Parathyroid adenoma (tissue), 2 donors: ENCODE data around the gene LGI4.

Source experiments
- H2AFZ ChIP-seq: fragments of 300-600 bp; sonication (generic); one replicate; pipeline ENCODE4 v1.7.0; 2017; ENCODE audit warnings: antibody characterized with exemption, mild to moderate bottlenecking
- H3K27ac ChIP-seq: fragments of 300-600 bp; sonication (generic); one replicate; pipeline ENCODE4 v1.7.0; 2017
- H3K27me3 ChIP-seq: fragments of 300-600 bp; sonication (generic); one replicate; pipeline ENCODE4 v1.7.0; 2017; ENCODE audit warnings: low read length; ENCODE audit not compliant: control insufficient read depth, insufficient read depth
- H3K36me3 ChIP-seq: fragments of 300-600 bp; sonication (generic); one replicate; pipeline ENCODE4 v1.7.0; 2017; ENCODE audit warnings: low read length; ENCODE audit not compliant: control insufficient read depth, insufficient read depth
- H3K4me1 ChIP-seq: fragments of 300-600 bp; sonication (generic); one replicate; pipeline ENCODE4 v1.7.0; 2017; ENCODE audit warnings: control low read depth
- H3K4me2 ChIP-seq: fragments of 300-600 bp; sonication (generic); one replicate; pipeline ENCODE4 v1.7.0; 2017; ENCODE audit warnings: low read length
- H3K4me3 ChIP-seq: fragments of 300-600 bp; sonication (generic); one replicate; pipeline ENCODE4 v1.7.0; 2017; ENCODE audit warnings: low read depth, low read length
- H3K79me2 ChIP-seq: fragments of 300-600 bp; sonication (generic); one replicate; pipeline ENCODE4 v1.7.0; 2017; ENCODE audit warnings: control low read depth
- H3K9ac ChIP-seq: fragments of 300-600 bp; sonication (generic); one replicate; pipeline ENCODE4 v1.7.0; 2017; ENCODE audit warnings: mild to moderate bottlenecking
- H3K9me3 ChIP-seq: fragments of 300-600 bp; sonication (generic); one replicate; pipeline ENCODE4 v1.7.0; 2017; ENCODE audit warnings: low read length; ENCODE audit not compliant: control insufficient read depth
- TF ChIP-seq, protein P1 (sequence below): fragments of 300-600 bp; sonication (generic); IDR thresholded peaks from one replicate; pipeline ENCODE4 v1.7.0; 2017; ENCODE audit warnings: antibody characterized with exemption, mild to moderate bottlenecking
- donor health status: primary hyperparathyroidism.

The LGI4 gene

DNA sequence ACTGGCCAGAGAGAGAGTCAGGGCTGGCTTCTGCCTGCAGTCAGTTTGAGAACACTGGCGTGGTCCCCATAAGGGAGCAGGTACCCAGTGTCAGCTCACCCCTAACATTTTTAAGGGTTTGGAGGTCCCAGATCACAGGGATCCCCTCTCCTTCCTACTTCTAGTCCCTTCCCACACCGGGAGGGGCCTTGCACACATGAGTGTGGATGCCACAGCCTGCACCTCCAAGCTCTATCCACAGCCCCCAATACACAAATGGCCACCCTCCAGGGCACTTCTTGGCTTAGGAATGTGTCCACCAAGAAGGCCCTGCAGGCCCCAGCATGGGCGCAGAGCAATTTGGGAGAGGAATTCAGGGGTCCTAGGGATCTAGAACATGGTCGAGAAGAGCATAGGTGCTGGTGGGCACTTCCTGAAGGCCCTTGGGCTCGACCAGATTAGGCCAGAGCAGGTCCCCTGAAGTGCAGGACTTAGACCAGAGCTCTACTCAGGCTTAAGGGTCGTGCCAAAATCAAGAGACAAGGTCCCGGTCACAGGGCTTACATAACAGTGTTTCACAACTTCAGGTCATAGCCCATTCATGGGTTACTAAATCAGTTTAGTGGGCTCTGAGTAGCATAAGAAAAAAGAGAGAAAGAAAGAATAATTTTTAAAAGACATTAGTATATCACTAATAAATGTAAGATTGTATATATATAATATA lies 35.7 kb upstream of the LGI4 start:
- no peaks in the 10 kb centered on the region for H3K27me3 ChIP-seq
- no peaks in the 10 kb centered on the region for H3K36me3 ChIP-seq
- H2AFZ ChIP-seq = no peak overlapping the region
- H3K27ac ChIP-seq = no peak overlapping the region
- no peaks in the 10 kb centered on the region for H3K79me2 ChIP-seq
- H3K9me3 ChIP-seq = no peaks in the 10 kb centered on the region
- H3K4me1 ChIP-seq = no peaks in the 10 kb centered on the region
- no peak overlapping the region for H3K4me3 ChIP-seq
- no peak overlapping the region for H3K4me2 ChIP-seq
- TF ChIP-seq, protein P1, sequence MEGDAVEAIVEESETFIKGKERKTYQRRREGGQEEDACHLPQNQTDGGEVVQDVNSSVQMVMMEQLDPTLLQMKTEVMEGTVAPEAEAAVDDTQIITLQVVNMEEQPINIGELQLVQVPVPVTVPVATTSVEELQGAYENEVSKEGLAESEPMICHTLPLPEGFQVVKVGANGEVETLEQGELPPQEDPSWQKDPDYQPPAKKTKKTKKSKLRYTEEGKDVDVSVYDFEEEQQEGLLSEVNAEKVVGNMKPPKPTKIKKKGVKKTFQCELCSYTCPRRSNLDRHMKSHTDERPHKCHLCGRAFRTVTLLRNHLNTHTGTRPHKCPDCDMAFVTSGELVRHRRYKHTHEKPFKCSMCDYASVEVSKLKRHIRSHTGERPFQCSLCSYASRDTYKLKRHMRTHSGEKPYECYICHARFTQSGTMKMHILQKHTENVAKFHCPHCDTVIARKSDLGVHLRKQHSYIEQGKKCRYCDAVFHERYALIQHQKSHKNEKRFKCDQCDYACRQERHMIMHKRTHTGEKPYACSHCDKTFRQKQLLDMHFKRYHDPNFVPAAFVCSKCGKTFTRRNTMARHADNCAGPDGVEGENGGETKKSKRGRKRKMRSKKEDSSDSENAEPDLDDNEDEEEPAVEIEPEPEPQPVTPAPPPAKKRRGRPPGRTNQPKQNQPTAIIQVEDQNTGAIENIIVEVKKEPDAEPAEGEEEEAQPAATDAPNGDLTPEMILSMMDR = no peak
- H3K9ac ChIP-seq = no peak overlapping the region

DNA sequence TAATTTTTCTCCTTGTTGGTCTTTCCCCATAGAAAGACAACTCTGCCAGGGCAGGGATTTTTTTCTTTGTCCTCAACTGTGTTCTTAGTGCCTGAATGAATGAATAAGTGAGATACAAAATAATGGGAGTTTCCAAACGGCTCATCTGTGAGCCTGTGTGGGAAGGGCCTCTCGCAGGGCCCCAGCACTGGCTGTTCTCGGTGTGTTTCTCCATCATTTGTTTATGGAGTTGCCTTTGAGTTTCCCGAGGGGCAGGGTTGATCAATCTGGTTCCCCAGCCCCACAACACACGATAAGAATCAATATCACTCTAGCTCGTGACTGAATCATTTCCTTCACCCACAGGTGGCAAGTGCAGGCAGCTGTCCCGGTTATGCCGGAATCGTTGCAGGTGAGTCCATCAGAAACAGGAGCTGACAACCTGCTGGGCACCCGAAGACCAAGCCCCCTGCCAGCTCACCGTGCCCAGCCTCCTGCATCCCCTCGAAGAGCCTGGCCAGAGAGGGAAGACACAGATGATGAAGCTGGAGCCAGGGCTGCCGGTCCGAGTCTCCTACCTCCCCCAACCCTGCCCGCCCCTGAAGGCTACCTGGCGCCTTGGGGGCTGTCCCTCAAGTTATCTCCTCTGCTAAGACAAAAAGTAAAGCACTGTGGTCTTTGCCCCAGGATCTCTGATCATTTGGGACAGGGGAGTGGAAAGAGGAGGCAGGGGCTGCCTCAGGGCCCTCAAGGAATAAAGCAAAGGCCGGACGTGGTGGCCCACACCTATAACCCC lies 34.5 kb upstream of the LGI4 start:
- no peak overlapping the region for H3K9ac ChIP-seq
- H3K4me1 ChIP-seq = no peaks in the 10 kb centered on the region
- no peaks in the 10 kb centered on the region for H3K27me3 ChIP-seq
- TF ChIP-seq, protein P1 = no peak
- no peak overlapping the region for H2AFZ ChIP-seq
- no peak overlapping the region for H3K4me3 ChIP-seq
- H3K27ac ChIP-seq = no peak overlapping the region
- H3K9me3 ChIP-seq = no peaks in the 10 kb centered on the region
- no peak overlapping the region for H3K4me2 ChIP-seq
- H3K36me3 ChIP-seq = no peaks in the 10 kb centered on the region
- no peaks in the 10 kb centered on the region for H3K79me2 ChIP-seq

DNA sequence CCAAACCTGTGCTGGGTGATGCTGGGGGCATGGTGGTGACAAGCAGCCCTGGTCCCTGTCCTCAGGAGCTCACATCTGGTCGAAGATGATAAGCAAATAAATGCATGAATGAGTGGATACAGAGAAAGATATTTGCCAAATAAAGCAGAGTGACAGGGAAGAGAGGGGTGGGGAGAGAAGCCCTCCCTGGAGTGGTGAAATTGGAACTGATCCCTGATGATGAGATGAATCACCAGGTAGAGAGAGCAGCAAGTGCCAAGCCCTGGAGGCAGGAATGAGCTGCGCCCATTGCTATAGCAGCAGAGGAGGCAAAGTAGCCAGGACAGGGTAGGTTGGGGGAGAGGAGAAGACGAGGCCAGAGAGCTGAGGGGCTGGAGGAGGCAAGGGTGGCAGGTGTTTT lies 33.3 kb upstream of the LGI4 start:
- H3K27ac ChIP-seq = no peak overlapping the region
- no peaks in the 10 kb centered on the region for H3K36me3 ChIP-seq
- TF ChIP-seq, protein P1 = no peak

DNA sequence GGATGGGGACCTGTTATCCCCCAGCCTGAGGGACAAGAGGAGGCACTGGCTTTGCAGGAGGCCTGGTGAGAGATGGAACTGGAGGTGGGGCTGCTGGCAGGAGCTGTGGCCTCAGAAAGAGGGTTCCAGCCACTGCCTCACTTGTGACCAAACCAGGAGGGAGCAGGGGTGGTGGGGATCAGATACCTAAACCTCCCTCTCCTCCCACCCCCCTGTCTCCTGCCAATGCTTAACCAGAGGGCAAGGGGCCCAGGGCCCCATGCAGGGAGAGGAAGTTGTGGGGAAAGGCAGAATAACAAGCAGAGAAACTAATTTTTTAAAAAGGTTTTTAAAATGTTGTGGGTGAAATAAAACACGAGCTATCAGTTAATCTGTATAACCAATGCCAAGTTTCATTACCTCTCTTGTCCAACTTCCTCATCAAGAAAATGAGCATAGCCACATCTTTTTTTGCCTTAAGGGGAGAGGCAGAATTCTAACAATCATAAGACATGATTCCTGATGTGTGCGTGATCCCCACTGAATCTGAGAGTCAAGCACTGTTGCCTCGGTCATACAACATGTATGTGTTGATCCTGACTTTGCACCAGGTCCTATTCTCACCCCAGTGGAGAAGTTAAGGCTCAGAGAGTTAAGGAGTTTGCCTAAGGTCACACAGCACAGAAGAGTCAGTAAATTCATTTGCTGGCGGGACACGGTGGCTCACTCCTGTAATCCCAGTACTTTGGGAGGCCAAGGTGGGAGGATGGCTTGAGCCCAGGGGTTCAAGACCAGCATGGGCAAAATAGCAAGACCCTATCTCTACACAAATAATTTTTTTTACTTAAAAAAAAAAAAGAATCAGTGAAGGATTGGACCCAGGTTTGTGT lies 32.6 kb upstream of the LGI4 start:
- H3K9ac ChIP-seq = no peak overlapping the region
- TF ChIP-seq, protein P1 = no peak

More for the DNA sequence above, 33.3 kb upstream of the LGI4 start:
- Histone ChIP-seq H3K4me2 (no peak overlapping the region), H3K9me3 (no peaks in the 10 kb centered on the region), H3K27me3 (no peaks in the 10 kb centered on the region), H3K4me3 (no peak overlapping the region), H2AFZ (no peak overlapping the region), H3K79me2 (no peaks in the 10 kb centered on the region), H3K9ac (no peak overlapping the region), H3K4me1 (no peaks in the 10 kb centered on the region)

More for the DNA sequence above, 32.6 kb upstream of the LGI4 start:
- H3K79me2 ChIP-seq = no peaks in the 10 kb centered on the region
- H3K36me3 ChIP-seq = no peaks in the 10 kb centered on the region
- no peak overlapping the region for H2AFZ ChIP-seq
- H3K27me3 ChIP-seq = no peaks in the 10 kb centered on the region
- no peak overlapping the region for H3K4me3 ChIP-seq
- no peaks in the 10 kb centered on the region for H3K4me1 ChIP-seq
- no peak overlapping the region for H3K4me2 ChIP-seq
- H3K27ac ChIP-seq = no peak overlapping the region
- H3K9me3 ChIP-seq = no peaks in the 10 kb centered on the region
